Loucy (cell line): ENCODE data around the gene VDAC2.

ENCODE experiments used
- EZH2phosphoT487 ChIP-seq: fragments of 200-600 bp; IDR thresholded peaks from 2 replicates; pipeline ENCODE4 v1.6.1; 2018; ENCODE audit warnings: antibody characterized with exemption, mild to moderate bottlenecking, moderate library complexity, borderline replicate concordance
- TF ChIP-seq, protein P1 (sequence below): fragments of 200-600 bp; sonication (generic); conservative IDR thresholded peaks from 2 replicates; pipeline ENCODE4 v1.5.1; 2014; ENCODE audit warnings: mild to moderate bottlenecking, antibody characterized with exemption, low read length

DNA sequence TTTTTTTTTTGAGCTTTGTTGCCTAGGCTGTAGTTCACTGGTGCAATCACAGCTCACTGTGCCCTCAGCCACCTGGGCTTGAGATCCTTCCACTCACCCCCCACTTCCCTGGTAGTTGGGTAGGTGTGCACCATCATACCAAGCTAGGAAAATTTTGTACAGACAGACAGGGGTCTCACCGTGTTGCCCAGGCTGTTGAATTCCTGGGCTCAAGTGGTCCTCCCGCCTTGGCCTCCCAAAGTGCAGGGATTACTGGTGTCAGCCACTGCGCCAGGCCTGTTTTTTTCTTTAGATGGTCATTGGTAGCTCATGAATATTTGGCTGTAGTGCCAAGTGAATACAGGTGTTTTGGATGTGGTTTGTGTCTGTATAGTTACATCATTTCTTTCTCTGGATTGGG, 17.7 kb downstream of the VDAC2 start:
- TF ChIP-seq, protein P1, sequence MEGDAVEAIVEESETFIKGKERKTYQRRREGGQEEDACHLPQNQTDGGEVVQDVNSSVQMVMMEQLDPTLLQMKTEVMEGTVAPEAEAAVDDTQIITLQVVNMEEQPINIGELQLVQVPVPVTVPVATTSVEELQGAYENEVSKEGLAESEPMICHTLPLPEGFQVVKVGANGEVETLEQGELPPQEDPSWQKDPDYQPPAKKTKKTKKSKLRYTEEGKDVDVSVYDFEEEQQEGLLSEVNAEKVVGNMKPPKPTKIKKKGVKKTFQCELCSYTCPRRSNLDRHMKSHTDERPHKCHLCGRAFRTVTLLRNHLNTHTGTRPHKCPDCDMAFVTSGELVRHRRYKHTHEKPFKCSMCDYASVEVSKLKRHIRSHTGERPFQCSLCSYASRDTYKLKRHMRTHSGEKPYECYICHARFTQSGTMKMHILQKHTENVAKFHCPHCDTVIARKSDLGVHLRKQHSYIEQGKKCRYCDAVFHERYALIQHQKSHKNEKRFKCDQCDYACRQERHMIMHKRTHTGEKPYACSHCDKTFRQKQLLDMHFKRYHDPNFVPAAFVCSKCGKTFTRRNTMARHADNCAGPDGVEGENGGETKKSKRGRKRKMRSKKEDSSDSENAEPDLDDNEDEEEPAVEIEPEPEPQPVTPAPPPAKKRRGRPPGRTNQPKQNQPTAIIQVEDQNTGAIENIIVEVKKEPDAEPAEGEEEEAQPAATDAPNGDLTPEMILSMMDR, result no peak
- TF ChIP-seq EZH2phosphoT487, result no peak
